NCI-H510A (cell line): ENCODE results near the gene ADAMTS2.
"Not testable (repeated sequence)": the region's sequence is repeated elsewhere in the genome, so short reads cannot be mapped to it uniquely, and the experiment has no call there.

ENCODE experiments used
- DNase-seq: peaks from one replicate; lab custom pipeline; 2025; lab: John Stamatoyannopoulos, UW

The ADAMTS2 gene

DNA sequence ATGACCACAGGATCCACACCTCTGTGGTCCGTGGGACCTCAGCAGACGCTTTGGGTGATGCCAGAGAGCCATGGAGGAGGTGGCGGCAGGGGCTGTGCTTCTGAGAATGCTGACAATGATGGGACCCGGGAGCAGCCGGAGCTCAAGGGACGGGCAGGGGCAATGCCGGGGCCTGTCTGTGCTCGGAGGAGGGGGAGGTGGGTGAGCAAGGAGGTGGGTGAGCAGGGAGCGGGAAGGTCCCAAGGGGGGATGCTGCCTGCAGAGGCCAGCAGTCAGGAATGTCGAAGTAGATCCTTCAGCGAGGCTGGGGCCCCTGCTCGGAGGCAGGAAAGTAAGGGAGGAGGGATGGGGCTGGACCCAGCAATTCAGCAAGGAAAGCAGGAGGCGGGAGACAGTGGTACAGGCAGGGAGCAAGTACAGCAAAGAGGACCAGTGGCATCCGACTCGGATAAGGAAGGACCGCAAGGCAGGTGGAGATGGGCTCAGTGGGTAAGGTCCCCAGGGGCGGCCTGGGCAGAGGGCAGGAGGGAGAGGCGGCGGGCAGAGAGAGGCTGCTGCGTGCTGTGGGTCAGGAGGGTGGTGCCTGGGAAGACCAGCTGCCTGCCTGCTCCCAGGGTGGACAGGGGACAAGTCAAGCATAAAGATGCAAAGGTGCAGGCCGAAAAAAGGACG lies 49.0 kb downstream of the ADAMTS2 start:
- DNase-seq = no peak

DNA sequence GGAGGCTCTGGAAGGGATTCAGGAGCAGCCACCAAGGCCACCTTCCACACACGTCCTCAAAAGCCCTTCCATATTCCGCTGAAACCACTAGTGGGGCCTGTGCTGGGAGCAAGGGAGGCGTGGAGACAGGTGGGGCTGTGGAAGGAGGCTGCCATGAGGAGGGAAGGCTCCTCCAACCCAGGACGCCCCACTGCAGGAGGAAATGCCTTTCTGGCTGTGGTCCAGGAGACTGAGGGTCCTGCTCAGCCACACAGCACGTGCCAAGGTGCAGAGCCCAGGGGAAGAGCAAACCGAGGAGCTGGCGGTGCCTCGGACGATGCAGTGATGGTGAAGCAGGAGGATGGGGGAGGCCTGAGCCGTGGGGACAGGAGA lies 49.5 kb downstream of the ADAMTS2 start:
- no peak for DNase-seq

DNA sequence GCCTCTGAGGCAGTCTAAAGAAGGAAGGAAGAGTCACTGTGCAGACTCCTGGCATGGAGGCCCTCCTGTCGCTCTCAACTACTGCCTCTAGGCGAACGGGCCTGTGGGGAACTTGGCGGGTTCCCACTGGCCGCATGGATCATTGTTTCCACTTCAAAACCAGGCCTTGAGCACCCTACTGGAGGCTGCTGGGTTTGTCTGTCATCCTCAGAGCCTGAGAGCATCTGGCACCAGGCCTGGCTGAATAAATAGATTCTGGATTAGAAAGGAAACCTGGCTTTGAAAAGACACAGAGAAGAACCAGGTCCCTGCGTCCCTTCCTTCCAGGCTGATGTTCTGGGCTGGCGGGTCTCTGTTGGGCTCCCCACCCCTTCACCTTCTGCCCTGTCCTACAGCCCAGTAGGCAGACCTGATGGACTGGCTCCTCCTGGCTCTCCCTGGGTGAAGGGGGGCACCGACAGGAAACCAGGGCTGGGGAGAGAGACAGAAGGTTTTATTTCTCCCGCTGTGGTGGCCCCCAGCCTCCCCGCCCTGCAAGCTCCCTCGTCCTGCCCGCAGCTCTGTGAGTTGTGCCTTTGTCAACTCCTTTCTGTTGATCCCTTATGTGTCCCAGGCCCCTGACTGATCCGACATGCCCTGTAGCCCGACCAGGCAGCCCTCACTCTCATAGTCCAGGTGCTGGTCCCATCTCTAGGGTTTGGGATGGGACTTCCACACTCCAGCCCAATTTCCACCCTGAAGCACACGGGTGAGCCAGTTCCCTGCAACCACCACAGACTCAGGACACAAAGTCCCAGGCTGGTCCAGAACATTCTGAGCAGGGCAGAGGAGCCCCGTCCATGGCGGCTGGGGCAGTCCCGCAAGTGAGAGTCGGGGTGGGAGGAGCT lies 50.1 kb downstream of the ADAMTS2 start:
- DNase-seq = no peak

DNA sequence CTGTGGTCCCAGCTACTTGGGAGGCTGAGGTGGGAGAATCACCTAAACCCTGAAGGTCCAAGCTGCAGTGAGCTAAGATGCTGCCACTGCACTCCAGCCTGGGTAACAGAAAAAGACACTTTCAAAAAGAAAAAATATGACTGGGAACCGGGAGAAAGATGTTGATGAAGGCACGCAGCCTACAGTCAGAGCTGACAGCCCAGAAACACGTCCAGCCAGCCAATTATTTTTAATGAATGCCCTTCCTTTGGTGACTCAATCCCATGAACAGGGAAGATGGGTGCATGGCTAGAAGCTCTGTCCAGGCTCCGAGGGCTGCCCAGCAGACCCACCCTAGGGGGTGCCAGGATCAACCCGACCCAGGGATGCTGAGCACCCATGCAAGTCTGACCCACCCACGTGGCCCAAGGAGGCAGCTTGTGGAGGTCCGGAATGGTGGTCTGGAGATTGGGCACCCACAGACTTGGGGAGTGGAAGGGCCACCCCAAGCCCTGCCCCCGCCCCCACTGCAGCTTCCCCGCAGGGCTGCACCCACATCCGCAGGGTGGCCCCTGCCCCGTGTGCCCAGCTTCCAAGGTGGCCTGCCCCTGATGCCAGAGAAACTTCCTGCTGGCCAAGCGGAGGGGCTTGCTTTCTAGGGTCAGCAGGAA lies 51.0 kb downstream of the ADAMTS2 start:
- no peak for DNase-seq

DNA sequence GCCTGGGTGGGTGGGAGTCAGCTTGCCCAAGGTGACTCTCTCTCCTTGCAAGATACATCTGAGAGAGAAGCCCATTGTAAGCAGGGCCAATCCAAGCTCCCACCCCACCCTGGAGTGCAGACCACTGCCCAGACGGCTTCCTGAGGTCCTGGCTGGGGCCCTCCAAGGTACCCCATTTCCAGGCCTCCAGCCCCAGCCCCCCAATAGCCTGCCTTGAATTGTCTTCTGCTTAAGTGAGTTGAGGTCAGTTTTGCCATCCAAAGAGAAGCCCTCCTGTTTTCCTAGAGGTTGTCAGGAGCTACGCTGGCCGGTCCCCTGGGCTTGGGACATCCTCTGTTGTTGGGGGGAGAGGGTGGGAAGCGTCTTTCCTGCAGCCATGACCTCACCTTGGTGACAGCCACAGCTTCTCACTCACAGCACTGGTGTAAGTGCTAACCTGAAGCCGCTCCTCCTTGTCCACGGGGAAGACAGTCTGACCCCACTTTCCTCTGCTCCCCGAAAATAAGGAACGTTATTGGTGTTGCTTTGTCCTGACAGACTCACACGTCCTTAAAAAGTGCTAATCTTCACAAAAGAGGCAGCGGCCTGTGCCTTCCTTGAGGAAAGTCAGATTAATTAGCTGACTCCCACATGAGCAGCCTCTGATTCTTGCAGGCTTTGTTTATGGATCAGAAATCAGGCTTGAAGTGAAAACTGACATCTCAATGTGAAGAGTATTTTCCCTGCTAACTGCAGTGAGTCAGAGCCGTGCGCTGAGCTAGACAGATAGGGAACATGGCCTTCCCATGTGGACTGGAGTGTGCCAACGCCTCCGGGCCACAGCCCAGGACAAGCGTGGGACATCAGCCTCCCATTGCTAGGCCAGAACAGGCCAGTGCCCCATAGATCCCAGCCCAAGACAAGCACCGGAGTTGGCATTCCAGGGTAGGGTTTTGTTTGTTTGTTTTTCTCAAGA lies 52.3 kb downstream of the ADAMTS2 start:
- no peak for DNase-seq

DNA sequence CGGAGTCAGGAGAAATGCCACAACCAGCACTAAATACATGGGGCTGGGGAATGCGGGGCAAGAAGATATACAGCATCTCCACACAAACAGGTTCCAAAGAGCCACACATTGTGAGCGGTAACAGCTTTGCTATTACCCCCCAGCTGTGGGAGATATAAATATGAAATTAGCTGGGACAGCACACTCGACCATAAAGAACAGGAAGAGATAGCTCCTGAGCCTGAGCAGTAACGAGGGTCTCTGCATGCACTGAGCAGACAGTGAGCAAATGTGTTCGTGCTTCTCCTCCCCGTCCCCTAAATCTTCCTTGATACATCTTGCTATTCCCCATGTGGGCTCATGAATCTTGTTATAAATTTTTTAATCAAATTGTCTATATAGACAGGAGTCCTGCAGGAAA lies 53.1 kb downstream of the ADAMTS2 start:
- no peak for DNase-seq

DNA sequence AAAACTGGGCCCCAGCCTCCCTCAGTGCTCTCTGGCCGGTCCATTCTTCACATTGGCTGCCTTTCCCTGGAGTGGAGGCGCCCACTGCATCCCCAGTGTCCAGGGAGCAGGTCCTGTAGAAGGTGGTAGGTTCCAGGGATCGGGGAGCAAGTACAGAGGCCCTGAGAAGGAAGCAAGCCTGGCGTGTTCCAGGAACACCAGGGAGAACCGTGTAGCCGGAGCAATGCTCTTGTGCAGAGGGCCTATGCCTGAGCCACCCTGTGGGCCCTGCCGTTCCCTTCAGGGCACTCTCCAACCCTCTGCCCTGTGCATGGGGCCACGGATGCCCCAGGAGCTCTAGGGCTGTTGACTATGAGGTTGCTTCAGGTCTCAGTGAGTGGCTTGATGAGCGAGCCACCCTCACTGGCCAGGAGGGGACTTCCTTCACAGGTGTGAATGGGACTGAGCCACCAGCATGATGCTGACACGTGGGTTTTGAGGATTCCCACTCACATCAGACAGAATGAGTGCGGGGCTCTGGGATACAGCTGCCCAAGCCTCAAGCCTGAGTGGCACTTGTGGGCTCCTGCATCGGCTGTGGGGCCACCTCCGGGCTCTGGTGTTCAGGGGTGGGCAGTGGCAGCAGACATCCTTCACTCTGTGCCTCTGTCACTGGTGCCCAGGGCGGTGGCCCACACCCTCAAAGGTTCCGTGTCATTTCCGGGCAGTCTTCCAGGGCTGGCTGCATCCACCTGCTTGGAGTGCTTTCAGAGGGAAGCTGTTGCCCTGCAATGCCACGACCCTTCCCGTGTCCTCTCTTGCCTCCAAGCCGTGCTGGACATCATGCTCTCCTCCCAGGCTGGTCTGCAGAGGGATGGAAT lies 54.4 kb downstream of the ADAMTS2 start:
- DNase-seq = no peak

DNA sequence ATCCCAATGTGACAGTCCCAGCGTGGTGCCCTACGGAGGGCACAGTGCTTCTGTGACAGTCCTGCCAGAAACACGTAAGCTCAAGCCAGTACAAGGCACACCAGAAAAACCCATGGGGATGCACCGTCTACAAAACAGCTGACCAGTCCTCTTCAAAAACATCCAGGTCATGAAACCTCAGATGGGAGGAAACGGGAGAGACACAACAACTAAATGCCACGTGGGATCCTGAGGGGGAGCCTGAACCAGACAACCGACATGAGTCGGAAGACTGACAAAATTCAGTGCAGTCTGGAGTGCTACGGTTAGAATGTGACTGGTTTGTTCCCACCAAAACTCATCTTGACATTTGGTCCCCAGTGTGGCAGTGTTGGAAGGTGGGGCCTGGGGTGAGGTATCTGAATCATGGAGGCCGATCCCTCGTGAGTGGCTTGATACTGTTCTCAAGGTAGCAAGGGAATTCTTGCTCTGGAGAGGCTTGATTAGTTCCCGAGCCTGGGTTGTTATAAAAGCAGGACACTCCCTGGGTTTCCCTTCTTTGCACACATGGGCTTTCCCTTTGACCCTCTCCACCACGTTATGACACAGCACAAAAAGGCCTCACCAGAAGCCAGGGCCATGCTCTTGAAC lies 55.4 kb downstream of the ADAMTS2 start:
- DNase-seq = no peak

DNA sequence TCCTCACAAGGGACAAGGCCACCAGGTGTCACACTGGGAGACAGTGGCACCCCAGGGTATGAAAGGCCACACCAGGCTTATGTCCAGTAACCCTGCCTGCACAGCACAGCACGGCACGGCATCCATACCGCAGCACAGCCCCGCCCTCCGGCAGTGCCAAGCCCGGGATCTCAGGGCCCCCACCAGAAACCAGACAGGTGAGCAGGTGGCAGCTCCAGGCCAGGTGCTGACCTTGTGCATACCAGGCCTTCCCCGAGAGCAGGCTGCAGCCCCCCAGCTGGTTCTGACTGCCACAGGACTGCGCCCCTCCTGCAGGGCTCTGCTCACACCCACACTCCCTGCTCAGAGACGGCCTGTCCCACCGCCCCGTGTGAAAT lies 56.5 kb downstream of the ADAMTS2 start:
- no peak for DNase-seq

DNA sequence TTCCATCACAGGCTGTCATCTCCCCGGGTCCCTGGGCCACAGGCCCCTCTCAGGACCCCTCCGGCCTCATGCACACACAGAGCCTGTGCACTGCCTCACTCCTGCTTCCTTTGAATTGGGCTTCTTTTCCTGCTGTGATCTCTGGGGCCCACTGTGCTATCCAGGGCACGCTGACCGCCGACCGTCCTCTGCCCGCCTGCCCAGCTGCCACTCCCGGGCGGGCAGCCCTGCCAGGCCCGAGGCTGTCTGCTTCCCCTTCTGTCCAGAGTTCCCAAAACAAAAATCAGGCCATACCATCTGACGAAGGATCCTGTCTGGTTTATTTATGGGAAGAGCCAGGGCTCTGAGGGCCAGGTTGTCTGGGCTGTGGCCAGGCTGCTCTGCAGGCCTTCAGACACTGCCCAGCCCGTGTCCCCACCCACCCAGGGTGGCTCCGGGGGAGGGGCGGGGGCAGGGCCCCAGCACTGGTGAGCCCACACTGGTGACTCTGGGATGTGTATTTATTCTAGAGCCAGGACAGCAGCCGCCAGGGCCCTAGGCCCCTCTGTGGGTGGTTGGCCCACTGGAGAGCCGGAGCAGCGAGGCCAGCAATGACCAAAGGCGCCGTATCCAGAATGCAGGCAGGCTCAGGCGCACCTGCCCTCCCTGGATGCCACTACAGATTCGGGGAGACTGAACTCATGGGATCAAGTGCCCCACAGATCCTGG lies 57.0 kb downstream of the ADAMTS2 start:
- no peak for DNase-seq

DNA sequence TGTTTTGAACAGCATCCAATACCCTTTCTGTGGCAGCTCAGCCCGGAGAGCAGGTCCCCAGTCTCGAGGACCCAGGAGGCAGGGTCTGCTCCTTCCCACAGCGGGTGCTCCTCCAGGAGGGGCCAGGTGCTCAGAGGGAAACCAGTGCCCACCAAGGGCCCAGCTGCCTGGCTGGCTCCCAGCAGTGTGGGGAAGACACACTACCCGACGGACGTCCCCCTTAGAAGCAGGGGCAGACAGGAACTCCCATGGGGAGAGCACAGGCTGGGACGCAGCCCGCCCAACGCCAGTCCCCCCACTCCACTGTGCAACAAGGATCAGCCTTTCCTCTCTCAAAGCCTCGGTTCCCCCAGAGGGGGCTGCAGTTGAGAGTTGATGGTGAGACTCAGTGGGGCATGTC lies 57.6 kb downstream of the ADAMTS2 start:
- DNase-seq = no peak

DNA sequence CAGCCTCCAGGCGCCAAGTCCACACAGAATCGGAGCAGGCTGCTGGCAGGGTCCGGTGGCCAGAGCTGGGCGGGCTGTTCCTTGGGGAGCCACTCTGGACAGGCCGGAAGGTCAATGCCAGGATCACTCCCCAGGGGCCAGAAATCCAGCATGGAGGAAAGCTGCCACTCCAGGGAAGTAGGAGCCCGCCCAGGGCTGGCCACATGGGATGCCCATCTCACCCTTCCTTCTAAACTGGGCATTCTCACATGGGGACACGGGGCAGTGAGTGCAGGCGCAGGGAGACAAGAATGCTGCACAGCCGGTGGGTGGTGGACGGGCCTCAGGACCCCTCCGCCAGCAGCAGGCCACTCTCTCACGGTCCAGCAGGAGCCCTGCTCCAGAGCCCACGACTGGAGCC lies 58.2 kb downstream of the ADAMTS2 start:
- no peak for DNase-seq

DNA sequence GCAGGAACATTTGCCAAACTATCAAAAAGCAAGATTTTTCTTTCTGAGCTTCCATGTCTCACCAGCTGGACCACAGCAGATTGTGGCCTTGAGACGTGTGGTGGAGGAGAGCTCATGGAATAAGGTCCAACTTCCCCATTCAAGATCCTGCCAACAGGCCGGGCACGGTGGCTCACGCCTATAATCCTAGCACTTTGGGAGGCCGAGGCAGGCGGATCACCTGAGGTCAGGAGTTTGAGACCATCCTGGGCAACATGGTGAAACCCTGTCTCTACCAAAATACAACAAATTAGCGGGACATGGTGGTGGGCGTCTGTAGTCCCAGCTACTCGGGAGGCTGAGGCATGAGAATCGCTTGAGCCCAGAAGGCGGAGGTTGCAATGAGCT lies 59.5 kb downstream of the ADAMTS2 start:
- DNase-seq = not testable (repeated sequence)

DNA sequence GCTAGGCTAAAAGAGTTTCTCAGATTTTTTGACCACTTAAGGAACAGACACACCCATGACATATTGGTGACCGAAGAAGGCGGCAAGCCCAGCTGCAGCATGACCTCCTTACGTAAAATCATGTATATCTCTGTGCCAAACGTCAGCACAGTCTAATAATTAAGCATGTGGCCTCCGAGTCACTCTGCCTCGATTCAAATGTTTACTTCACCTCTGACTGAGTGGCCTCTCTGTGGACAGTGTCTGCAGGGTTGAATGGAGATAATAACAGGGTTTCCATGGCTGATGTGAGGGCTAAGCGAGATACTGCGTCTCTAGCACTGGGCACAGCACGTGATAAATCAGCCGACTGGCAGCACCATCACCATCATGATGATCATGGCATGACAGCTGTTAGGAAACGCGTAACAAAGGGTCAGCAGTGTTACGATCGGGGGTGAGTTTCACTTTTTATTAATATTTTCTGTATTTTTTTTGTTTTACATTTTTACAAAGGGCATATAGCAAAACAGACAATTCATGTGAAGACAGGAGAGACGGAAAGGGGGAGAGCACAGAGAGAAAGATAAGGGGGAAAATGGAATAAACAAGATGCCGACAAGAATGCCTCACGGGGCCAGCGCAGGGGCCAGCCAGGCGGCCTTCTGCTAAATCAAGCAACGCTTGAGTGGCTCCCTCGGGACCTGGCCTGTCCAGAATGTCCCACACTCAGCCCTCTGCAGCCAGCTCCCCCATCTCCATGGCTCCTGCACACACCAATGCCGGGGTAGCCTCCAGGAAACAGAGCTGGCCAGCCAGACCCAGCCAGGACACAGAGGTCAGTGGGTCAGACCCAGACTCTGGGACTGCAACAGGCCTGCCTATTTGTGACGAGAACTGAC lies 60.3 kb downstream of the ADAMTS2 start:
- DNase-seq = no peak

DNA sequence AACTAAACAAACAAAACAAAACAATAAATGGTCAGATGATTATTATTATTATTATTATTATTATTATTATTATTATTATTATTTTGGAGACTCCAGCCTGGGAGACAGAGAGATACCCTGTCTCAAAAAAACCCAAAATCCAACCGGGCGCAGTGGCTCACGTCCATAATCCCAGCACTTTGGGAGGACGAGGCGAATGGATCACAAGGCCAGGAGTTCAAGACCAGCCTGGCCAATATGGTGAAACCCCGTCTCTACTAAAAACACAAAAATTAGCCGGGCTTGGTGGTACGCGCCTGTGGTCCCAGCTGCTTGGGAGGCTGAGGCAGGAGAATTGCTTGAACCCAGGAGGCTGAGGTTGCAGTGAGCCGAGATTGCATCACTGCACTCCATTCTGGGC lies 61.4 kb downstream of the ADAMTS2 start:
- not testable (repeated sequence) for DNase-seq

DNA sequence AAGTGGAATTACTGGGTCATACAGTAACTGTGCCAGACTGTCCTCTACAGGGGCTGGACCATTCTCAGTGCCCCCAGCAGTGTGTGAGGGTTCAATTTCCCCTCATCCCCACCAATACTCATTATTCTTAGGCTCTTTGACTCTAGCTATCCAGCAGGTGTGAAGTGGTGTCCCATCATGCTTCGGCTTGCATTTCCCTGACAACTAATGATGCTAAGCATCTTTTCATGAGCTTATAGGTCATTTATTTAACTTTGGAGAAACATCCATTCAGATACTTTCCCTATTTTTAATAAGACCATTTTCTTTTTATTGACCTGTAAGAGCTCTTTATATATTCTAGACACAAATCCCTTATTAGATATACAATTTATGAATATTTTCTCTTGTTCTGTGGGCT lies 63.6 kb downstream of the ADAMTS2 start:
- DNase-seq = no peak

DNA sequence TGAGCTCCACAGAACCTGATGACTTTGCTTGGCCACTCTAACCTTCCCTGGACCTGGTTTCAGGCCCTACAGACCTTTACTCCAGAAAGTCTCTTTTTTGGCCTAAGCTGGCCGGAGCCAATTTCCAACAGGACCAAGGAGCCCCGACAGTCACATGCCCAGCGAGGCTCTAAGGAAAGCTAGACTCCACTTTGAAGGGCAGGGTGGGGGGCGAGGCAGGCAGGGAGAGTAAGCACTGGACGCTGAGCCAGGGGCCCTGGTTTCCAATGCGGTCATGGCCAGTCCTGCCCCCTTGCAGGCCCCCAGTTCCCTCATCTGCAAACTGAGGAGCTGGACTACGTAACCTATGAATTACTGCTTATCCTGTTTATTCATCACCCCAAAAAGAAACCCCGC lies 65.2 kb downstream of the ADAMTS2 start:
- no peak for DNase-seq

DNA sequence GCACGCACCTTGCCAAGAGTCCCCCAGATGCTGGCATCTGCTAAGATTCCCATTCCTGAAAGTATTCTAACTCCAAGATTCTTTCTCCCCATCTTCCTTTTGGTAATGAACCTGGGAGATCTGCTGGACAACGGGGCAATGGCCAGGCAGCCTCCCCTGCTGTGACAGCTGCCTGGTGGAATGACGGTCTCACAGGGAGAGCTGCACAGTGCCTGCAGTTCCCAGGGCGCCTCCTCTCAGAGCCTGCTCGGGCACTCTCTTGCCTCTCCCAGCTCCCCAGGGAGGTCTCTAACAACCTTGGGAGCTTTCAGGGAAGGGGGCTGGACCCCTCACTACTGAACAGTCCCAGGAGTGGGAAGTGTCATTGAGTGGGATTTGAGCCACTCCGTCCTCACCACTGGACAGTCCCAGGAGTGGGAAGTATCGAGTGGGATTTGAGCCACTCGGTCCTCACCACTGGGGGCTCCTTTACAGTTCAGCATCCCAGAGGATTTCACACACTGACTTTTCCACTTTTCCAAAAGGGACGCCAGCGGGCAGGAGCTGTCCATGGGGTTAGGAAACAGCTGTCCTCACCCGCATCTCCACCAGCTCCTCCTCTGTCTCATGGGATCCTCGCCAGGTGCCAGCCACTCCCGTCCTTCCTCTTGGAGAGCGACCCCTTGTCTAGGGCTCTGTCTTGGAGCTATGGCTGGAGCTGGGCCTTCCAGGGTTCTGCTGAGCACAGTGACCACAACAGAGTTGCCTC lies 65.7 kb downstream of the ADAMTS2 start:
- DNase-seq = no peak
